WERI-Rb-1 (cell line): Measurements from ENCODE around the gene LRRC36.

Experiments
- DNase-seq: peaks from one replicate; pipeline ENCODE4 v3.0.0-alpha.2; 2020
- H3K27ac ChIP-seq: fragments of 250-450 bp; sonication (Bioruptor Pico); 2 replicates; pipeline ENCODE4 v1.5.1; 2020; ENCODE audit warnings: mild to moderate bottlenecking, moderate library complexity
- H3K27me3 ChIP-seq: fragments of 250-450 bp; sonication (Bioruptor Pico); 2 replicates; pipeline ENCODE4 v1.5.1; 2021; ENCODE audit warnings: mild to moderate bottlenecking, low read depth, moderate library complexity; ENCODE audit not compliant: insufficient read depth, severe bottlenecking
- H3K36me3 ChIP-seq: fragments of 250-450 bp; sonication (Bioruptor Pico); 2 replicates; pipeline ENCODE4 v1.5.1; 2020; ENCODE audit warnings: mild to moderate bottlenecking, moderate library complexity
- H3K4me3 ChIP-seq: 2 replicates; pipeline ENCODE4 v1.5.1; 2011; ENCODE audit warnings: low read depth, mild to moderate bottlenecking, control low read depth, low read length
- H3K9me3 ChIP-seq: fragments of 250-450 bp; sonication (Bioruptor Pico); 2 replicates; pipeline ENCODE4 v1.5.1; 2021; ENCODE audit warnings: mild to moderate bottlenecking, moderate library complexity; ENCODE audit not compliant: severe bottlenecking
- TF ChIP-seq, protein P1 (sequence below): IDR thresholded peaks from 2 replicates; pipeline ENCODE4 v1.5.1; 2011; ENCODE audit warnings: low read depth, mild to moderate bottlenecking, control low read depth, inconsistent platforms, low read length

LRRC36 gene

DNA sequence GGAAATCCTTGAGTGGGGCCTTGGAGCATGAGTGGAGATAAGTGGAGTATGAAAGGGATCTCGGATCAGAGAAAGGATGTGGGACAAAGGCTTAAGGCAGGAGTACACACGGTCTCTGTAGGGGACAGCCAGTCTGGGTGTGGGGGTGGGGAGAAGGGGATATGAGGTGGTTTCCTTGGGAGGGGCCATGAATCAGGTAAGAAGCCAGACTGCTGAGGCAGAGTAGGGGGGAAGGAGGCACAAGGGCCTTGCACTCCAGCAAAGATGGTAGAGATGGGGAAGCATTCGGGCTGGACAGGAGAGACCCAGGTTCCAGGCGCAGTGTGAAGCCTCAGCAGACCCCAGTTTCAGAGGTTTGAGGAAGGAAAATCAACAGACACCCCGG lies 105.9 kb downstream of the LRRC36 start:
- peak overlapping the region; percentile 98 for H3K27ac ChIP-seq
- H3K4me3 ChIP-seq = peak overlapping the region; percentile 39
- TF ChIP-seq, protein P1, sequence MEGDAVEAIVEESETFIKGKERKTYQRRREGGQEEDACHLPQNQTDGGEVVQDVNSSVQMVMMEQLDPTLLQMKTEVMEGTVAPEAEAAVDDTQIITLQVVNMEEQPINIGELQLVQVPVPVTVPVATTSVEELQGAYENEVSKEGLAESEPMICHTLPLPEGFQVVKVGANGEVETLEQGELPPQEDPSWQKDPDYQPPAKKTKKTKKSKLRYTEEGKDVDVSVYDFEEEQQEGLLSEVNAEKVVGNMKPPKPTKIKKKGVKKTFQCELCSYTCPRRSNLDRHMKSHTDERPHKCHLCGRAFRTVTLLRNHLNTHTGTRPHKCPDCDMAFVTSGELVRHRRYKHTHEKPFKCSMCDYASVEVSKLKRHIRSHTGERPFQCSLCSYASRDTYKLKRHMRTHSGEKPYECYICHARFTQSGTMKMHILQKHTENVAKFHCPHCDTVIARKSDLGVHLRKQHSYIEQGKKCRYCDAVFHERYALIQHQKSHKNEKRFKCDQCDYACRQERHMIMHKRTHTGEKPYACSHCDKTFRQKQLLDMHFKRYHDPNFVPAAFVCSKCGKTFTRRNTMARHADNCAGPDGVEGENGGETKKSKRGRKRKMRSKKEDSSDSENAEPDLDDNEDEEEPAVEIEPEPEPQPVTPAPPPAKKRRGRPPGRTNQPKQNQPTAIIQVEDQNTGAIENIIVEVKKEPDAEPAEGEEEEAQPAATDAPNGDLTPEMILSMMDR = no peak

DNA sequence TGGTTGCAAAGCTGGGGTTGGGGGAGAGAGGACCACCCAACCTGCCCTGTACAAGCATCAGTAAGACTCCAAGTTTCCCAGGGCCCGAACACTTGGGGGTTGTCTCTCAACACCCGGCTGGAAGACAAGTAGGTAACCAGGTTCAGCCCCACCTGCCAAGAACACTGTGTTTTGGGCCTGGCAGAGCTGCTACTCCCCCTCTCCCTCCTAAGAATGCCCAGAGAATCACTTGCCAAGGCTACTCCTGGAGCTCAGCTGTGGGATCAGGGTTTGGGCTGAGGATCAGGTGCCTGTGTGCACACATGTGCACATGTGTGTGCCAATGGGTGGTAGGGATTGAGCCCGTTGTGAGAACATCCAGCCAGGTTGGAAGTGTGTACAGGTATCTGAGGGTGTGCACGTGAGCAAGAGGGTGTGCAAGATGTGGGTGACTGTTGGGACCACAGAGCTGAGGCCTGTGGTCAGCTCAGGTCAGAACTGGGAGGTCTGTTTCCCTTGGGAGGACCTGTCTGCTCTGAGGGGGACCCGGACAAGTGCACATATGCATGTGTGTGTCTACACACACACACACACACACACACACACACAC lies 106.6 kb downstream of the LRRC36 start:
- Histone ChIP-seq H3K36me3 (peaks cover 32% of the 10 kb centered on the region), H3K27me3 (no peaks in the 10 kb centered on the region), H3K9me3 (no peaks in the 10 kb centered on the region), H3K27ac (peak overlapping the region; percentile 98), H3K4me3 (no peak overlapping the region)
- DNase-seq = no peak
- TF ChIP-seq, protein P1 = no peak

More for the DNA sequence above, 105.9 kb downstream of the LRRC36 start:
- no peaks in the 10 kb centered on the region for H3K27me3 ChIP-seq
- peak; percentile 80 for DNase-seq
- peaks cover 25% of the 10 kb centered on the region for H3K36me3 ChIP-seq
- H3K9me3 ChIP-seq = no peaks in the 10 kb centered on the region
